Right cardiac atrium (tissue), 5 donors: ENCODE data around the gene TAS2R16. TPM values are rescaled to one million over a fixed set of nuclear protein-coding genes. Genes with fewer than 3 reads are reported as not detected.

Experiments
- ATAC-seq, 2 donors: fragments of 200-7000 bp; cut with Tn5 transposase; one replicate each; pipeline versions ENCODE4 v1.8.0 to v1.9.1; 2020; ENCODE audit warnings: moderate library complexity in 2 of 2, mild to moderate bottlenecking in 1 of 2
- DNase-seq, 3 donors: peaks; one replicate each; pipeline ENCODE4 v3.0.0-alpha.2; 2020
- H3K27ac ChIP-seq: one replicate; pipeline ENCODE4 v1.5.1; 2013; ENCODE audit warnings: mild to moderate bottlenecking, low read length, control low read depth, moderate library complexity
- H3K27me3 ChIP-seq: one replicate; pipeline ENCODE4 v1.6.1; 2013; ENCODE audit not compliant: control insufficient read depth, insufficient read depth
- H3K4me1 ChIP-seq: one replicate; pipeline ENCODE4 v1.6.1; 2013; ENCODE audit warnings: low read length; ENCODE audit not compliant: control insufficient read depth, insufficient read depth
- H3K4me3 ChIP-seq: one replicate; pipeline ENCODE4 v1.5.1; 2013; ENCODE audit warnings: low read length, control low read depth
- H3K9me3 ChIP-seq: one replicate; pipeline ENCODE4 v1.6.1; 2013; ENCODE audit warnings: low read length; ENCODE audit not compliant: control insufficient read depth
- WGBS: extraction: QIAGEN DNeasy Blood & Tissue Kit; methylation state at CpG from one replicate; pipeline ENCODE4 v1.1.7; 2013; 5-methylcytosine and 5-hydroxymethylcytosine counted together
- intact Hi-C, 4 donors: fragments of 100-400 bp; cut with DNase I; formaldehyde crosslinking; loops; one replicate each; pipeline versions ENCODE4 v1.11.0 to v1.14.0; 2022 to 2023
- polyA plus RNA-seq: library from polyadenylated mRNA; stranded (reverse); fragments of 200-250 nt; gene quantifications from one replicate; pipeline ENCODE4 v1.2.3, GENCODE V29; 2013
- total RNA-seq, 4 donors: library from RNA; stranded (reverse); fragmentation: NEBNext Ultra II Directional; extraction: Animal tissue kit (Norgen Biotek cat#: 25700); gene quantifications; one replicate each; pipeline ENCODE4 v1.2.1, GENCODE V29; 2021
- donor health status: healthy with polysubstance abuse.
- donor health status: DM: no; HTN: yes; CAD: no.
- donor health status: DM: no; HTN: no; CAD: no.
- donor health status: DM: no; HTN: yes; CAD: no; lungs with severe emphysema.
- donor health status: DM: yes; HTN: yes; CAD: no.

TAS2R16 gene
- total and polyA plus RNA-seq, 5 donors, result not detected

- DNase-seq (no peak), ATAC-seq (no peak)
- Histone ChIP-seq H3K27ac (no peak overlapping the region), H3K4me3 (no peak overlapping the region), H3K27me3 (no peaks in the 10 kb centered on the region), H3K9me3 (no peaks in the 10 kb centered on the region), H3K4me1 (no peaks in the 10 kb centered on the region)
- intact Hi-C loops, result no loop called here
- 80% methylated on average over 2 of the region's 2 CpGs for WGBS
Observed at GRCh38 chr7:123011766-123012369, 16.4 kb upstream of the TAS2R16 start.

- intact Hi-C loops, result no loop called here
- WGBS, result 74% methylated on average over 1 of the region's 1 CpG
- Histone ChIP-seq H3K27me3 (no peaks in the 10 kb centered on the region), H3K9me3 (no peaks in the 10 kb centered on the region), H3K4me3 (no peak overlapping the region), H3K4me1 (no peaks in the 10 kb centered on the region), H3K27ac (no peak overlapping the region)
- ATAC-seq (no peak), DNase-seq (no peak)
Observed at GRCh38 chr7:123004931-123005330, 9.4 kb upstream of the TAS2R16 start.

GRCh38 chr7:123003539-123004126, 8.1 kb upstream of the TAS2R16 start:
- no peak overlapping the region for H3K4me3 ChIP-seq
- no peaks in the 10 kb centered on the region for H3K27me3 ChIP-seq
- DNase-seq (no peak), ATAC-seq (no peak)
- whole genome bisulfite sequencing, result 52% methylated on average over 5 of the region's 5 CpGs
- H3K9me3 ChIP-seq, result no peaks in the 10 kb centered on the region
- no peak overlapping the region for H3K27ac ChIP-seq
- intact Hi-C loops, result no loop called here
- no peaks in the 10 kb centered on the region for H3K4me1 ChIP-seq

GRCh38 chr7:122989577-122989976, 5.9 kb downstream of the TAS2R16 start:
- no peaks in the 10 kb centered on the region for H3K9me3 ChIP-seq
- no peak for DNase-seq
- intact Hi-C loops, result no loop called here
- no peaks in the 10 kb centered on the region for H3K27me3 ChIP-seq
- no peaks in the 10 kb centered on the region for H3K4me1 ChIP-seq
- H3K27ac ChIP-seq, result no peak overlapping the region
- WGBS, result 96% methylated on average over 2 of the region's 2 CpGs
- ATAC-seq, result no peak
- H3K4me3 ChIP-seq, result no peak overlapping the region

- Histone ChIP-seq H3K27me3 (no peaks in the 10 kb centered on the region), H3K27ac (no peak overlapping the region), H3K4me1 (no peaks in the 10 kb centered on the region), H3K9me3 (no peaks in the 10 kb centered on the region), H3K4me3 (no peak overlapping the region)
- ATAC-seq (no peak), DNase-seq (no peak)
- intact Hi-C loops, result no loop called here
- 61% methylated on average over 6 of the region's 6 CpGs for WGBS
Observed at GRCh38 chr7:122989041-122989440, 6.5 kb downstream of the TAS2R16 start.

- Histone ChIP-seq H3K27me3 (no peaks in the 10 kb centered on the region), H3K4me1 (no peaks in the 10 kb centered on the region), H3K27ac (no peak overlapping the region), H3K4me3 (no peak overlapping the region), H3K9me3 (no peaks in the 10 kb centered on the region)
- DNase-seq (no peak), ATAC-seq (no peak)
- WGBS, result 82% methylated on average over 4 of the region's 4 CpGs
- intact Hi-C loops, result no loop called here
Observed at GRCh38 chr7:122988333-122988732, 7.2 kb downstream of the TAS2R16 start.

- intact Hi-C loops, result no loop called here
- H3K27ac ChIP-seq, result no peak overlapping the region
- H3K4me1 ChIP-seq, result no peaks in the 10 kb centered on the region
- DNase-seq, result no peak
- H3K27me3 ChIP-seq, result no peaks in the 10 kb centered on the region
- no peak overlapping the region for H3K4me3 ChIP-seq
- no peaks in the 10 kb centered on the region for H3K9me3 ChIP-seq
- WGBS, result 90% methylated on average over 2 of the region's 2 CpGs
- ATAC-seq, result no peak
Observed at GRCh38 chr7:122987463-122987862, 8.0 kb downstream of the TAS2R16 start.

- Histone ChIP-seq H3K4me1 (no peaks in the 10 kb centered on the region), H3K4me3 (no peak overlapping the region), H3K27me3 (no peaks in the 10 kb centered on the region), H3K27ac (no peak overlapping the region), H3K9me3 (no peaks in the 10 kb centered on the region)
- DNase-seq, result no peak
- intact Hi-C loops, result no loop called here
- WGBS, result 88% methylated on average over 2 of the region's 2 CpGs
- no peak for ATAC-seq
Observed at GRCh38 chr7:122984021-122984420, 11.5 kb downstream of the TAS2R16 start.

- WGBS, result 63% methylated on average over 1 of the region's 1 CpG
- no peaks in the 10 kb centered on the region for H3K9me3 ChIP-seq
- DNase-seq (no peak), ATAC-seq (no peak)
- no peaks in the 10 kb centered on the region for H3K4me1 ChIP-seq
- no peaks in the 10 kb centered on the region for H3K27me3 ChIP-seq
- no peak overlapping the region for H3K4me3 ChIP-seq
- intact Hi-C loops, result no loop called here
- no peak overlapping the region for H3K27ac ChIP-seq
Observed at GRCh38 chr7:122983261-122983660, 12.2 kb downstream of the TAS2R16 start.

- no peak for ATAC-seq
- Histone ChIP-seq H3K4me1 (no peaks in the 10 kb centered on the region), H3K9me3 (no peaks in the 10 kb centered on the region), H3K4me3 (no peak overlapping the region), H3K27ac (no peak overlapping the region), H3K27me3 (no peaks in the 10 kb centered on the region)
- intact Hi-C loops, result no loop called here
- 74% methylated on average over 1 of the region's 1 CpG for WGBS
- no peak for DNase-seq
Observed at GRCh38 chr7:122975341-122975740, 20.2 kb downstream of the TAS2R16 start.

GRCh38 chr7:122974229-122974628, 21.3 kb downstream of the TAS2R16 start:
- Histone ChIP-seq H3K4me3 (no peak overlapping the region), H3K27ac (no peak overlapping the region), H3K27me3 (no peaks in the 10 kb centered on the region), H3K9me3 (no peaks in the 10 kb centered on the region), H3K4me1 (no peaks in the 10 kb centered on the region)
- intact Hi-C loops, result no loop called here
- 83% methylated on average over 2 of the region's 2 CpGs for WGBS
- DNase-seq, result no peak
- ATAC-seq, result no peak

GRCh38 chr7:122972056-122972455, 23.4 kb downstream of the TAS2R16 start:
- 73% methylated on average over 6 of the region's 6 CpGs for WGBS
- no peak for ATAC-seq

More at GRCh38 chr7:122972056-122972455, 23.4 kb downstream of the TAS2R16 start:
- no peaks in the 10 kb centered on the region for H3K9me3 ChIP-seq
- H3K4me1 ChIP-seq, result no peaks in the 10 kb centered on the region
- no peak overlapping the region for H3K4me3 ChIP-seq
- intact Hi-C loops, result no loop called here
- no peak for DNase-seq
- no peak overlapping the region for H3K27ac ChIP-seq
- no peaks in the 10 kb centered on the region for H3K27me3 ChIP-seq
